ENCODE data around the gene ADGRL2. TPM values are rescaled to one million over a fixed set of nuclear protein-coding genes. Genes with fewer than 3 reads are reported as not detected.

ADGRL2 gene
- polyA plus RNA-seq, 1 donor from 2014 or later: 190 TPM

- Histone ChIP-seq H3K79me2 (replicated peaks; ENCODE audit: insufficient read depth, low read length) (no peaks in the 10 kb centered on the region), H3K27me3 (ENCODE audit: insufficient read depth, low read depth, low read length) (no peaks in the 10 kb centered on the region), H3K36me3 (ENCODE audit: insufficient read depth, low read length) (no peaks in the 10 kb centered on the region), H3K27ac (ENCODE audit: low read length) (no peak overlapping the region), H3K9ac (ENCODE audit: low read length) (no peak overlapping the region), H3F3A (ENCODE audit: insufficient read depth, low read length, poor library complexity, severe bottlenecking) (no peaks in the 10 kb centered on the region), H3K4me2 (ENCODE audit: low read length) (no peak overlapping the region), H3K9me3 (ENCODE audit: low read length) (no peaks in the 10 kb centered on the region), H3K4me3 (ENCODE audit: low read length) (no peak overlapping the region), H2AFZ (ENCODE audit: low read depth, low read length) (no peak overlapping the region), H3K9me2 (ENCODE audit: insufficient read depth, low read length) (no peaks in the 10 kb centered on the region), H4K20me1 (ENCODE audit: insufficient read depth) (no peaks in the 10 kb centered on the region)
- no peak for TF ChIP-seq TAF1 (IDR thresholded peaks at IDR 0.05; ENCODE audit: low read depth)
- TF ChIP-seq REST (IDR thresholded peaks at IDR 0.05; ENCODE audit: borderline replicate concordance): no peak
- TF ChIP-seq POLR2AphosphoS5 (IDR thresholded peaks at IDR 0.05): no peak
- TF ChIP-seq RAD21 (conservative IDR thresholded peaks at IDR 0.05): no peak
Observed at GRCh38 chr1:81974883-81975555, 174.3 kb downstream of the ADGRL2 start.

GRCh38 chr1:81976539-81976938, 175.8 kb downstream of the ADGRL2 start:
- Histone ChIP-seq H3K27ac (ENCODE audit: low read length) (no peak overlapping the region), H3K4me2 (ENCODE audit: low read length) (no peak overlapping the region)

More at GRCh38 chr1:81976539-81976938, 175.8 kb downstream of the ADGRL2 start:
- Histone ChIP-seq H4K20me1 (ENCODE audit: insufficient read depth) (no peaks in the 10 kb centered on the region), H3K4me3 (ENCODE audit: low read length) (no peak overlapping the region), H3K9me2 (ENCODE audit: insufficient read depth, low read length) (no peaks in the 10 kb centered on the region), H3K79me2 (replicated peaks; ENCODE audit: insufficient read depth, low read length) (no peaks in the 10 kb centered on the region), H3K9me3 (ENCODE audit: low read length) (no peaks in the 10 kb centered on the region), H3K9ac (ENCODE audit: low read length) (no peak overlapping the region), H3K27me3 (ENCODE audit: insufficient read depth, low read depth, low read length) (no peaks in the 10 kb centered on the region), H3F3A (ENCODE audit: insufficient read depth, low read length, poor library complexity, severe bottlenecking) (no peaks in the 10 kb centered on the region), H2AFZ (ENCODE audit: low read depth, low read length) (no peak overlapping the region), H3K36me3 (ENCODE audit: insufficient read depth, low read length) (no peaks in the 10 kb centered on the region)
- TF ChIP-seq RAD21 (conservative IDR thresholded peaks at IDR 0.05): no peak
- no peak for TF ChIP-seq CTCF (IDR thresholded peaks at IDR 0.05; ENCODE audit: poor library complexity, severe bottlenecking)
- TF ChIP-seq POLR2AphosphoS5 (IDR thresholded peaks at IDR 0.05): no peak
- no peak for TF ChIP-seq REST (IDR thresholded peaks at IDR 0.05; ENCODE audit: borderline replicate concordance)
- no peak for TF ChIP-seq EZH2 (IDR thresholded peaks at IDR 0.05; ENCODE audit: borderline replicate concordance, insufficient read depth, low read length, poor library complexity, severe bottlenecking)
- TF ChIP-seq SMC3 (conservative IDR thresholded peaks at IDR 0.05; ENCODE audit: poor library complexity): no peak
- TF ChIP-seq MXI1 (conservative IDR thresholded peaks at IDR 0.05; ENCODE audit: poor library complexity, severe bottlenecking): no peak
- TF ChIP-seq EP300 (conservative IDR thresholded peaks at IDR 0.05; ENCODE audit: poor library complexity, severe bottlenecking): no peak
- TF ChIP-seq TAF1 (IDR thresholded peaks at IDR 0.05; ENCODE audit: low read depth): no peak

Measured in neural cell (in vitro differentiated cells).